MCF 10A (cell line): Measurements from ENCODE around the gene ZMAT1. TPM values are rescaled to one million over a fixed set of nuclear protein-coding genes. Genes with fewer than 3 reads are reported as not detected.

Experiments
- BruUV-seq: library from RNA; stranded (reverse); fragments of 400-500 nt; replicated peaks from 2 replicates; lab custom pipeline; 2021; lab: Mats Ljungman, UMichigan
- CTCF ChIA-PET: fragments of 300-600 bp; sonication (Branson Sonifier 250); formaldehyde crosslinking; extraction: SDS; loops from one replicate; lab custom pipeline; 2021; ENCODE audit warnings: antibody characterized with exemption, inconsistent platforms; lab: Yijun Ruan, JAX
- POLR2A ChIA-PET: fragments of 300-600, 350-650 bp; sonication (Branson Sonifier 250); formaldehyde crosslinking; extraction: SDS; loops from one replicate; lab custom pipeline; 2020; ENCODE audit warnings: antibody characterized with exemption, inconsistent platforms; lab: Yijun Ruan, JAX
- DNase-seq: peaks from one replicate; pipeline ENCODE4 v3.0.0-alpha.2; 2018; ENCODE audit not compliant: unreplicated experiment
- H3K27ac Mint-ChIP-seq: one replicate; pipeline ENCODE4 v1.8.0; 2022; ENCODE audit warnings: mild to moderate bottlenecking, low read depth, mixed read lengths; ENCODE audit not compliant: unreplicated experiment
- H3K27me3 Mint-ChIP-seq: one replicate; pipeline ENCODE4 v1.8.0; 2022; ENCODE audit warnings: mixed read lengths; ENCODE audit not compliant: insufficient read depth, unreplicated experiment
- H3K36me3 Mint-ChIP-seq: one replicate; pipeline ENCODE4 v1.8.0; 2022; ENCODE audit warnings: mild to moderate bottlenecking, moderate library complexity, mixed read lengths; ENCODE audit not compliant: insufficient read depth, unreplicated experiment
- H3K4me1 Mint-ChIP-seq: one replicate; pipeline ENCODE4 v1.8.0; 2022; ENCODE audit warnings: mixed read lengths; ENCODE audit not compliant: insufficient read depth, unreplicated experiment
- H3K4me3 Mint-ChIP-seq: one replicate; pipeline ENCODE4 v1.8.0; 2022; ENCODE audit warnings: mild to moderate bottlenecking, moderate library complexity, mixed read lengths; ENCODE audit not compliant: unreplicated experiment
- H3K9me3 Mint-ChIP-seq: one replicate; pipeline ENCODE4 v1.8.0; 2022; ENCODE audit warnings: mixed read lengths; ENCODE audit not compliant: unreplicated experiment
- intact Hi-C: fragments of 100-400 bp; cut with micrococcal nuclease; formaldehyde crosslinking; loops from 2 replicates; pipeline ENCODE4 v1.14.1; 2022
- total RNA-seq: library from RNA; stranded (reverse); gene quantifications from 2 replicates; pipeline ENCODE4 v1.2.3, GENCODE V29; 2022
- TF ChIP-seq, protein P1 (sequence below): fragments of 200-600 bp; IDR thresholded peaks from one replicate; pipeline ENCODE4 v1.8.0; 2022; ENCODE audit warnings: antibody characterized with exemption, mild to moderate bottlenecking; ENCODE audit not compliant: unreplicated experiment

Gene ZMAT1
- total RNA-seq, 1 experiment from 2014 or later, result not detected

DNA sequence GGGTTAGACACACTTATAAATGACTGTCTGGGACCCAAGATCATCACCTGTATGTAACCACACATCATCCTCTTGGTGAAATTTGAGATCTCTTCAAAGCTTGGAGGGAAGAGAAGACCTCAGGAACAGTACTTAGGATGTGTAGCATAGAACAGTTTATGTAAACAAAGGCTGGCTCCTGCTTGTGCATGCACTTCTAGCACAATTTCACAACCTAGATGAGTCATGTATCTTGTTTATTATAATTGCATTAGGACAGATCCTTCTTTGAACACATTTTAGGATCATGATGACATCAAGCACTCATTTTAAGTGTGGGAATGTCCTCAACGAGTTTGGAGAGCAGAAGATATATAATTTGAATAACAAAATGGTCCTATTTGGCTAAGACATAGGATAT is 26.3 kb upstream of the ZMAT1 start:
- Mint-ChIP-seq H3K4me3 (peak overlapping the region; percentile 46), H3K27ac (peak overlapping the region; percentile 90), H3K4me1 (peaks cover 13% of the 10 kb centered on the region), H3K36me3 (no peaks in the 10 kb centered on the region), H3K9me3 (peaks cover 4% of the 10 kb centered on the region), H3K27me3 (peaks cover 11% of the 10 kb centered on the region)
- no TSS peak for BruUV-seq
- ChIA-PET CTCF (no interaction called here), POLR2A (interaction anchor here (1.0 kb wide), 1 partner anchor 13 kb away, joined by 3 read pairs; no protein-coding TSS in a partner anchor)
- intact Hi-C loops, result no loop called here
- TF ChIP-seq, protein P1, sequence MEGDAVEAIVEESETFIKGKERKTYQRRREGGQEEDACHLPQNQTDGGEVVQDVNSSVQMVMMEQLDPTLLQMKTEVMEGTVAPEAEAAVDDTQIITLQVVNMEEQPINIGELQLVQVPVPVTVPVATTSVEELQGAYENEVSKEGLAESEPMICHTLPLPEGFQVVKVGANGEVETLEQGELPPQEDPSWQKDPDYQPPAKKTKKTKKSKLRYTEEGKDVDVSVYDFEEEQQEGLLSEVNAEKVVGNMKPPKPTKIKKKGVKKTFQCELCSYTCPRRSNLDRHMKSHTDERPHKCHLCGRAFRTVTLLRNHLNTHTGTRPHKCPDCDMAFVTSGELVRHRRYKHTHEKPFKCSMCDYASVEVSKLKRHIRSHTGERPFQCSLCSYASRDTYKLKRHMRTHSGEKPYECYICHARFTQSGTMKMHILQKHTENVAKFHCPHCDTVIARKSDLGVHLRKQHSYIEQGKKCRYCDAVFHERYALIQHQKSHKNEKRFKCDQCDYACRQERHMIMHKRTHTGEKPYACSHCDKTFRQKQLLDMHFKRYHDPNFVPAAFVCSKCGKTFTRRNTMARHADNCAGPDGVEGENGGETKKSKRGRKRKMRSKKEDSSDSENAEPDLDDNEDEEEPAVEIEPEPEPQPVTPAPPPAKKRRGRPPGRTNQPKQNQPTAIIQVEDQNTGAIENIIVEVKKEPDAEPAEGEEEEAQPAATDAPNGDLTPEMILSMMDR, result no peak
- DNase-seq, result peak; percentile 82

DNA sequence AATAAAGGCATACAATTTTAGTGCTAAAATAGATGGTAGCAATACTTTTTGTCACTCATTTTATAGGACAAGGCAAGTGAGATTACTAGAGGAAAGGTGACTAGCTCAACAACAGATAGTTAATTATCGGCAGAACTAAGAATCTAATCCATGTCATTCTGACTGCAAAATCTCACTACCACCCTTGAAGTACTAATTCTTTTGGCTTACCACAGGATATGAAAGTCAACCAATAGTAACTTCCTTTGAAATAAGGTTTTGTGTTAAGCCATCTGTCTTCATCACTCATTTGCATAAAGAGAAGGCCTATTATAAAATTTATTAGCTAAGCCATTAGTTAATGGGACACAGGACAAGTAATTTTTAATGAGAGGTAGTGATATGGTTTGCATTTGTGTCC is 25.3 kb upstream of the ZMAT1 start:
- intact Hi-C loops, result no loop called here
- H3K9me3 Mint-ChIP-seq, result peaks cover 14% of the 10 kb centered on the region
- ChIA-PET POLR2A (interaction anchor here (1.2 kb wide), 1 partner anchor 9 kb away, joined by 4 read pairs; no protein-coding TSS in a partner anchor), CTCF (interaction anchor here (0.6 kb wide), 1 partner anchor 199 kb away, joined by 3 read pairs; no protein-coding TSS in a partner anchor)
- H3K36me3 Mint-ChIP-seq, result no peaks in the 10 kb centered on the region
- H3K4me3 Mint-ChIP-seq, result no peak overlapping the region
- no TSS peak for BruUV-seq
- H3K27ac Mint-ChIP-seq, result no peak overlapping the region
- no peak for DNase-seq
- peaks cover 21% of the 10 kb centered on the region for H3K27me3 Mint-ChIP-seq
- H3K4me1 Mint-ChIP-seq, result peaks cover 13% of the 10 kb centered on the region
- TF ChIP-seq, protein P1, result no peak

DNA sequence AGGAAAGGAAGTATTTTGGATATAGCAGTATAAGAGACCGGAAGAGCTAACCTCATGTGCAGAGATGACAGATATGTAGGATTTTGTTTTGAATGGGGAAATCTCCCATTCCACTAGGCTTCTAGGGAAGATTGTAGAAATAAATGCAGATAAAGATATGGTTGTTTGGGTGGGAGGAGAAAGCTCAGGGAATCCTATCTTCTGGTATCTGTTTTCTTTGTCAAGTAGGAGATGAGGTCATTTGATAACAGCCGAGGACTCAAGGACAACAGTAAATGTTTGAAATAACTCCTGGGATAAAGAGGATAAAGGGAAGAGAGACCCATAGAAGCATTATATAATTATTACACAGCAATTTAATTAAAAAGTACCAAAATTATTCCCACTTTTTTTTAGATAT is 24.7 kb upstream of the ZMAT1 start:
- Mint-ChIP-seq H3K36me3 (no peaks in the 10 kb centered on the region), H3K9me3 (peaks cover 17% of the 10 kb centered on the region), H3K27ac (no peak overlapping the region), H3K27me3 (peaks cover 27% of the 10 kb centered on the region), H3K4me3 (no peak overlapping the region), H3K4me1 (peaks cover 13% of the 10 kb centered on the region)
- CTCF ChIA-PET, result interaction anchor here (0.6 kb wide), 1 partner anchor 199 kb away, joined by 3 read pairs; no protein-coding TSS in a partner anchor
- TF ChIP-seq, protein P1, result no peak
- POLR2A ChIA-PET, result interaction anchor here (1.2 kb wide), 1 partner anchor 10 kb away, joined by 4 read pairs; no protein-coding TSS in a partner anchor
- intact Hi-C loops, result no loop called here
- BruUV-seq, result no TSS peak
- DNase-seq, result no peak

DNA sequence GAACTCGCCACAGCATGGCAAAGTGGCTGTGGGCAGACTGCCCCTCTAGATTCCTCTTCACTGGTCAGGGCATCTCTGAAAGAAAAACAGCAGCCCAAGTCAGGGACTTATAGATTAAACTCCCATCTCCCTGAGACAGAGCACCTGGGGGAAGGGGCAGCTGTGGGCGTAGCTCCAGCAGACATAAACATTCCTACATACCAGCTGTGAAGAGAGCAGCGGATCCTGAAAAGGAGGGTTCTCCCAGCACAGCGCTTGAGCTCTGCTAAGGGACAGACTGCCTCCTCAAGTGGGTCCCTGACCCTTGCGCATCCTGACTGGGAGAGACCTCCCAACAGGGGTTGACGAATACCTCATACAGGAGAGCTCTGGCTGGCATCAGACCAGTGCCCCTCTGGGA is 18.8 kb upstream of the ZMAT1 start:
- Mint-ChIP-seq H3K36me3 (no peaks in the 10 kb centered on the region), H3K9me3 (peaks cover 17% of the 10 kb centered on the region), H3K4me3 (no peak overlapping the region), H3K27me3 (peaks cover 63% of the 10 kb centered on the region), H3K27ac (no peak overlapping the region), H3K4me1 (no peaks in the 10 kb centered on the region)
- no TSS peak for BruUV-seq
- TF ChIP-seq, protein P1, result no peak
- DNase-seq, result no peak
- intact Hi-C loops, result no loop called here
- ChIA-PET POLR2A (no interaction called here), CTCF (no interaction called here)
